ENCODE measurements around the gene NFATC2IP.

DNA sequence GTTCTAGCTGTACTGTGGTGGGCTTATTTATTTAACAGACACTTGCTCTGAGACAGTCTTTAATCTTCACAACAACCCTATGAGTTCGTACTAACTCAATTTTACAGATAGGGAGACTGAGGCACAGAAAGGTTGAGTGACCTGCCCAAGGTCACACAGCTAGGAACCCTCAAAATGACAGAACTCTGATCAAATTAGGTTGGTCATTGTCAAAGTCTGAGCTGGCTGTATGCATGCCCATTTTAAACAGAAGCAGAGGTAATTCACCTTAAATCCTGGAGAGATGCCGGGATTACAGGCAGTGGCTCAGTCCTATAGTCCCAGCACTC is 59.1 kb downstream of the NFATC2IP start:
- no peak for TF ChIP-seq CREB1 (IDR thresholded peaks at IDR 0.05)
- TF ChIP-seq CREB1 (CRISPR knock-in tag; IDR thresholded peaks at IDR 0.05): no peak
- TF ChIP-seq TAF1 (CRISPR knock-in tag; IDR thresholded peaks at IDR 0.05): no peak
- TF ChIP-seq, protein P1, sequence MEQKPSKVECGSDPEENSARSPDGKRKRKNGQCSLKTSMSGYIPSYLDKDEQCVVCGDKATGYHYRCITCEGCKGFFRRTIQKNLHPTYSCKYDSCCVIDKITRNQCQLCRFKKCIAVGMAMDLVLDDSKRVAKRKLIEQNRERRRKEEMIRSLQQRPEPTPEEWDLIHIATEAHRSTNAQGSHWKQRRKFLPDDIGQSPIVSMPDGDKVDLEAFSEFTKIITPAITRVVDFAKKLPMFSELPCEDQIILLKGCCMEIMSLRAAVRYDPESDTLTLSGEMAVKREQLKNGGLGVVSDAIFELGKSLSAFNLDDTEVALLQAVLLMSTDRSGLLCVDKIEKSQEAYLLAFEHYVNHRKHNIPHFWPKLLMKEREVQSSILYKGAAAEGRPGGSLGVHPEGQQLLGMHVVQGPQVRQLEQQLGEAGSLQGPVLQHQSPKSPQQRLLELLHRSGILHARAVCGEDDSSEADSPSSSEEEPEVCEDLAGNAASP (CRISPR knock-in tag; IDR thresholded peaks at IDR 0.05; ENCODE audit: borderline replicate concordance): no peak
- TF ChIP-seq POLR2AphosphoS5 (IDR thresholded peaks at IDR 0.05; ENCODE audit: low read depth, low read length): no peak
- no peak for TF ChIP-seq MAFG (CRISPR knock-in tag; IDR thresholded peaks at IDR 0.05)
- TF ChIP-seq MAFF (IDR thresholded peaks at IDR 0.05; ENCODE audit: low read depth, low read length): no peak
- TF ChIP-seq PHF20 (CRISPR knock-in tag; IDR thresholded peaks at IDR 0.05): no peak
- no peak for TF ChIP-seq ZNF431 (CRISPR knock-in tag; IDR thresholded peaks at IDR 0.05; ENCODE audit: borderline replicate concordance, low read depth)
- TF ChIP-seq, protein P2, sequence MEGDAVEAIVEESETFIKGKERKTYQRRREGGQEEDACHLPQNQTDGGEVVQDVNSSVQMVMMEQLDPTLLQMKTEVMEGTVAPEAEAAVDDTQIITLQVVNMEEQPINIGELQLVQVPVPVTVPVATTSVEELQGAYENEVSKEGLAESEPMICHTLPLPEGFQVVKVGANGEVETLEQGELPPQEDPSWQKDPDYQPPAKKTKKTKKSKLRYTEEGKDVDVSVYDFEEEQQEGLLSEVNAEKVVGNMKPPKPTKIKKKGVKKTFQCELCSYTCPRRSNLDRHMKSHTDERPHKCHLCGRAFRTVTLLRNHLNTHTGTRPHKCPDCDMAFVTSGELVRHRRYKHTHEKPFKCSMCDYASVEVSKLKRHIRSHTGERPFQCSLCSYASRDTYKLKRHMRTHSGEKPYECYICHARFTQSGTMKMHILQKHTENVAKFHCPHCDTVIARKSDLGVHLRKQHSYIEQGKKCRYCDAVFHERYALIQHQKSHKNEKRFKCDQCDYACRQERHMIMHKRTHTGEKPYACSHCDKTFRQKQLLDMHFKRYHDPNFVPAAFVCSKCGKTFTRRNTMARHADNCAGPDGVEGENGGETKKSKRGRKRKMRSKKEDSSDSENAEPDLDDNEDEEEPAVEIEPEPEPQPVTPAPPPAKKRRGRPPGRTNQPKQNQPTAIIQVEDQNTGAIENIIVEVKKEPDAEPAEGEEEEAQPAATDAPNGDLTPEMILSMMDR (CRISPR knock-in tag; IDR thresholded peaks at IDR 0.05): no peak
- TF ChIP-seq NAIF1 (CRISPR knock-in tag; IDR thresholded peaks at IDR 0.05; ENCODE audit: borderline replicate concordance): no peak

All from HepG2 (cell line).